Measurements from ENCODE around the gene RNF10. TPM values are rescaled to one million over a fixed set of nuclear protein-coding genes. Genes with fewer than 3 reads are reported as not detected.
"Not testable (repeated sequence)": the region's sequence is repeated elsewhere in the genome, so short reads cannot be mapped to it uniquely, and the experiment has no call there.

The RNF10 gene
- total RNA-seq: 100 to 1,000 TPM; 182 to 212 TPM

DNA sequence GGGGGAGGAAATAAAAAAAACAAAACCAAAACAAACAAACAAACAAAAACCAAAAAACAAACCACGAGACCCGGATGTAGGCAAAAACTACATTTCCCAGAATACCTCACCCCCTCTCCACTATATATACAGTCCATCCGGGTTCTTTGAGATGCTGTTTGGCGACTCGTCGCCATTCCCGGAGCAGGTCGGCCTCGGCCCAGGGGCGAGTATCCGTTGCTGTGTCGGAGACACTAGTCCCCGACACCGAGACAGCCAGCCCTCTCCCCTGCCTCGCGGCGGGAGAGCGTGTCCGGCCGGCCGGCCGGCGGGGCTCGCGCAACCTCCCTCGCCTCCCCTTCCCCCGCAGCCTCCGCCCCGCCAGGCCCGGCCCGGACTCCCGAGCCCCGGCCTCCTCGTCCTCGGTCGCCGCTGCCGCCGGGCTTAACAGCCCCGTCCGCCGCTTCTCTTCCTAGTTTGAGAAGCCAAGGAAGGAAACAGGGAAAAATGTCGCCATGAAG is at the start of gene RNF10:
Gene RNF10, plus strand, starts transcription at position 154 of the 500 bp plus-strand sequence. CDS start 456 bp downstream, outside the sequence.
- H3K9me3 Mint-ChIP-seq: no peaks in the 10 kb centered on the region
- H3K4me3 Mint-ChIP-seq: peak within 1 kb of the TSS; percentile 91
- peak; percentile 74 for ATAC-seq (replicated peaks)
- peak within 1 kb of the TSS; percentile 98 for H3K27ac Mint-ChIP-seq
- H3K36me3 Mint-ChIP-seq (ENCODE audit: low read depth): peaks cover 54% of the 10 kb centered on the region
- peaks cover 16% of the 10 kb centered on the region for H3K4me1 Mint-ChIP-seq
- no peaks in the 10 kb centered on the region for H3K27me3 Mint-ChIP-seq

DNA sequence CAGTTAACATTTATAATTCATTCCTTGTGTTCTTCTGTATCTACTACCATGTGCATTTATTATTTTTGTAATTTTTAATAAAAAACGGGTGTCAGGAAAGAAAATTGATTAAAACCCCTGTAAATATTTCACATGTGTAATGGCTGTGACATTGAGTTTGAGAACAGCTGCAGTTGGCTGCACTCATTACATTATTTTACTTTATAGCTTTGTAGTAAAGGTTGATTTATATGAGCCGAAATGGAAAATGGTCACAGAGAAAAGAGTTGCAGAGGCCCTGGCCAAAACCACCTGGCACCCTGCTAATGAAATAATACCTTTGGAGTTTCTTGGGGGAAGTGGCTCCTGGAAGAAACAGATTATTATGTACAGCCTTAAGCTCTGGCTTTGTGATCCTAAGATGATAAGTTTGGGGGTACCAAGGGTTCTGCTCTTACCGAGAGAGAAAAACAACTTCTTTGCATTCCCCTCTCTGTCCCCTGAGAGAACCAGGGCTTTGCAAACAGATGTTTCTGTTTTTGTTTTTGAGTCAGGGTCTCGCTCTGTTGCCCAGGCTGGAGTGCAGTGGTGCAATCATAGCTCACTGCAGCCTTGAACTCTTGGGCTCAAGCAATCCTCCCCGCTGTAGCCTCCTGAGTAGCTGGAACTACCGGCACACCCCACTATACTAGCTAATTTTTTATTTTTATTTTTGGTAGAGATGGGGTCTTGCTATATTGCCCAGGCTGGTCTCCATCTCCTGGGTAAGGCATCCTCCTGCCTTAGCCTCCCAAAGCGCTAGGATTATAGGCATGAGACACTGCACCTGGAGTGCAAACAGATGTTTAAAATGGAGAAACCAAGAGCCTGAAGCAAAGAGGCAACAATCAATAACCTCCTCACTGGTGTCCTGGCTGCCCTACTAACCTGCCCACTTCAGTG is 47.9 kb upstream of the RNF10 start:
- no peaks in the 10 kb centered on the region for H3K9me3 Mint-ChIP-seq
- H3K27me3 Mint-ChIP-seq: no peaks in the 10 kb centered on the region
- no peaks in the 10 kb centered on the region for H3K4me1 Mint-ChIP-seq
- no peaks in the 10 kb centered on the region for H3K36me3 Mint-ChIP-seq (ENCODE audit: low read depth)
- no peak overlapping the region for H3K27ac Mint-ChIP-seq
- no peak overlapping the region for H3K4me3 Mint-ChIP-seq
- ATAC-seq (replicated peaks): no peak

DNA sequence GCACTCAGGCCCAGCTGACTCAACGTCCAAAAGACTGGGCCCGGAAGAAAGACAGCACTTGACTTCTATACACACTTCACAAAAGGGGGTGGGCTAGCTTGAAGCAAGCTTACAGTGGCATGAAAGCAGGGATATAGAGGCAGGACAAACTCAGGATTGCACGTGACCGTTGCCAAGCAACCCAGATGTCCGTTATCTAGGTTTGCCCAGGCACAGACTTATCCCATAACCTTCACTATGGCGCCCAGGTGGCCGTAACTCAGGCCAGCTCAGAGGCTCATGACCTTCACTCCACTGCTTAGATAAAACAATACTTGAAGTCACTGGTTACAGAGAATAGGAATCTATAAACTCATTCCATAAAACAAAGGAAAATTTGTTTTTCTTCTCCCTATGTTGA is 46.6 kb upstream of the RNF10 start:
- not testable (repeated sequence) for H3K4me1 Mint-ChIP-seq, H3K4me3 Mint-ChIP-seq, H3K27ac Mint-ChIP-seq

DNA sequence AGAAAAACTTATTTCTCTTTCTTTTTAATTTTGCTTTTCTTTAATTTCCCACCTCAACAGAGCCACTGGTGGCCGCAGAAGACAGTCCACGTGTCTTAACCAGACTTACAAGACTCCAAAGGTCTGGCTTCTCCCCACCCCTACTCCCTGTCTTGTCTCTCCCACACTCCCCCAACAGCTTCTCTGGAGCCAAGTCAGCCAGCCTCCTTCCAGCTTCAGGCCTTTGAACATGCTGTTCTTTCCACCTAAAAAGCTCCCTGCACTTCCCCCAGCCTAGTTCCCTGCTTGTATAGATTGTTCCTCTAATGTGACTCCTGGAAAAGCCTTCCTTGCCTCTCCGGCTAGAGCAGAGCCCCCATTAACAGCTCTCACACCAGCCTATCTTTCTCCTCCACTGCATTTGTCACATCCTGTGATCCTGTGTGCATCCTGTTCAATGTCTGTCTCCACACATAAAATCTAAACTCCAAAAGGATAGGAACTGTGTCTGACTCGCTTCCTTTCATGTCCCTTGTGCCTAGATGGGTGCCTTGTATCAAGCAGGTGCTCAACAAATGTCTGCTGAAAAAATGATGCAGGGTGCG is 46.0 kb upstream of the RNF10 start:
- no peak for ATAC-seq (replicated peaks)
- no peaks in the 10 kb centered on the region for H3K27me3 Mint-ChIP-seq
- H3K4me3 Mint-ChIP-seq: no peak overlapping the region
- no peaks in the 10 kb centered on the region for H3K36me3 Mint-ChIP-seq (ENCODE audit: low read depth)
- H3K9me3 Mint-ChIP-seq: no peaks in the 10 kb centered on the region
- peak overlapping the region; percentile 11 for H3K27ac Mint-ChIP-seq
- H3K4me1 Mint-ChIP-seq: no peaks in the 10 kb centered on the region

More for the DNA sequence above, 46.6 kb upstream of the RNF10 start:
- ATAC-seq (replicated peaks); H3K27me3 Mint-ChIP-seq; H3K36me3 Mint-ChIP-seq (ENCODE audit: low read depth); H3K9me3 Mint-ChIP-seq: not testable (repeated sequence)

DNA sequence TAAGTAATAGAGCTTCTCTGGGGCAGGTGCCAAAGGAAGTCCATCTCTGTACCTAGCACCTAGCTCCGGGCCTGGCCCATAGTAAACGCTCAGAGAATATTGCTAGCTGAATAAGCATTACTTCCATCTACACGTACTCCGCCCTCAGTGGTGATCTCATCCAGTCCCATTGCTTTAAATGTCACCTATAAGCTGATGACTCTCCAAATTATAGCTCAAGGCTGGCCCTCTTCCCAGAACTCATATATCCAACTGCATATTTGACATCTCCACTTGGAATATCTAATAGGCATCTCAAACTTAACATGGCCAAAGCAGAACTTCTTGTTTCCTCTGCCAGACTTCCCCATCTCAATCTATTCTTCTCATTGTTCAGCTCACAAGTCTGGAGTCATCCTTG is 45.1 kb upstream of the RNF10 start:
- Mint-ChIP-seq H3K4me1 (no peaks in the 10 kb centered on the region), H3K36me3 (ENCODE audit: low read depth) (no peaks in the 10 kb centered on the region), H3K4me3 (no peak overlapping the region), H3K27me3 (no peaks in the 10 kb centered on the region), H3K9me3 (no peaks in the 10 kb centered on the region), H3K27ac (no peak overlapping the region)
- ATAC-seq (replicated peaks): no peak

DNA sequence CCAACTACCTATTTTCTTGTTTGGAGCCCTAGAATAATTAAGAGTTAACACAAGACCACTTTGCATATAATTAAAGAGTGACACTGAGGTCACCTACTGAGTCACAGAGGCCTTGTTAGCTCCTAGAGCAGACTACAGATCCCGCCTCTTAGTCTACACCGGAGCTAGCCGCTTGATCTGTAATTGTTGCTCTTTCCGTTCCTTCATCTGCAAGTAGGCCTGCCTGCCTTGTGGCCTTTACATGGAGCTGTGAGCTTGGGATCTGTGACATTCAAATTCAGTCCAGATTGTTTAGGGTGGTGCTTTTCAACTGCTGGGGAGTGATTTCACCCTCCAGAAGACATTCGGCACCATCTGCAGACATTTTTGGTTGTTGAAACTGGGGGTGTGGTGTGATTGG is 43.8 kb upstream of the RNF10 start:
- no peak overlapping the region for H3K27ac Mint-ChIP-seq
- no peak overlapping the region for H3K4me3 Mint-ChIP-seq
- H3K9me3 Mint-ChIP-seq: no peaks in the 10 kb centered on the region
- ATAC-seq (replicated peaks): no peak
- no peaks in the 10 kb centered on the region for H3K36me3 Mint-ChIP-seq (ENCODE audit: low read depth)
- peaks cover 6% of the 10 kb centered on the region for H3K4me1 Mint-ChIP-seq
- H3K27me3 Mint-ChIP-seq: no peaks in the 10 kb centered on the region

GRCh38 chr12:120490833-120491512 is 43.2 kb upstream of the RNF10 start:
- no peaks in the 10 kb centered on the region for H3K27me3 Mint-ChIP-seq
- no peaks in the 10 kb centered on the region for H3K36me3 Mint-ChIP-seq (ENCODE audit: low read depth)
- no peaks in the 10 kb centered on the region for H3K9me3 Mint-ChIP-seq
- H3K4me3 Mint-ChIP-seq: no peak overlapping the region
- no peak overlapping the region for H3K27ac Mint-ChIP-seq
- peaks cover 6% of the 10 kb centered on the region for H3K4me1 Mint-ChIP-seq
- no peak for ATAC-seq (replicated peaks)

GRCh38 chr12:120495186-120495730 is 38.9 kb upstream of the RNF10 start:
- H3K27me3 Mint-ChIP-seq: no peaks in the 10 kb centered on the region
- peaks cover 27% of the 10 kb centered on the region for H3K36me3 Mint-ChIP-seq (ENCODE audit: low read depth)
- H3K4me3 Mint-ChIP-seq: peak overlapping the region; percentile 86
- H3K4me1 Mint-ChIP-seq: peaks cover 18% of the 10 kb centered on the region
- peak overlapping the region; percentile 82 for H3K27ac Mint-ChIP-seq
- no peaks in the 10 kb centered on the region for H3K9me3 Mint-ChIP-seq
- ATAC-seq (replicated peaks): no peak

- H3K27me3 Mint-ChIP-seq: no peaks in the 10 kb centered on the region
- H3K4me1 Mint-ChIP-seq: peaks cover 23% of the 10 kb centered on the region
- peaks cover 33% of the 10 kb centered on the region for H3K36me3 Mint-ChIP-seq (ENCODE audit: low read depth)
- H3K27ac Mint-ChIP-seq: peak within 1 kb of the TSS; percentile 82
- H3K4me3 Mint-ChIP-seq: peak within 1 kb of the TSS; percentile 86
- H3K9me3 Mint-ChIP-seq: no peaks in the 10 kb centered on the region
- ATAC-seq (replicated peaks): peak; percentile 98
These were observed 38.3 kb upstream of the RNF10 start, which contains the start of gene DYNLL1 for GRCh38 chr12:120495731-120496412. Gene DYNLL1, plus strand, starts transcription at chr12:120496113. Its CDS starts 309 bp downstream, at chr12:120496422.

DNA sequence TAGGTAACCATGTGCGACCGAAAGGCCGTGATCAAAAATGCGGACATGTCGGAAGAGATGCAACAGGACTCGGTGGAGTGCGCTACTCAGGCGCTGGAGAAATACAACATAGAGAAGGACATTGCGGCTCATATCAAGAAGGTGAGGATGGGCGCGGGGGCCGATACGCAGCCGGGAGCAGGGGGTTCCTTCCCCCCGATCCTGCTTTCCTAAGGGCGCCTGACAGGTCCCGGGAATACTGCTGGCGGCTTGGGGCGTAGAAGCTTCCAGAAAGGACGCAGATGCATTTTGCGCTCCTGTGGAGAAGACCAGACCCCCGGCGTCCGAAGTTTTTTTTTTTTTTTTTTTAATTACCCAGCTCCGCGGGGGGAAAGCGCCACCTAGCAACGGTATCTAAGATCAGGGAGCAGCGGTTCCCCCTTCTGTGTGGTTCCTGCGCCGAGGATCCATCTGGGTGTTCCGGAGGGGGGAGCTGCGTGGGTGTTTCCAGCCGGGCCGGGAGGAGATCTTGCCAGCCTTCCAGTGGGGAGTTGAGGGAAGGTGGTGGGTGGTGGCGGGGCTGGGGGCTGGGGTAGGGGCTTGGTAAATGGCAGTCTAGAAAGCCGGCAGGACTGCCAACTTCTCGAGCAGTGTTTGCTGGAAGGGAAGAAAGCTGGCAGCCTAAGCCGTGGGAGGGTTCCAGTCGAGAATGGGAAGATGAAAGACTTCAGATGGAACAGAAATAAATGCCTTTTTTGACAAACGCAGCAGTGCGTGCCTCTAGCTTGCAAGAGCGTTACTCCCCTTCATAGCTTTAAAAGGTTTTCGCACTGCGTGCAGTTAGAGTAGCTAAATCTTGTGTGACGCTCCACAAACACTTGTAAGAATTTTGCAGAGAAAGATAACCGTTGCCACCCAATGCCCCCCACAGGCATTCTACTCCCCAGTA is 37.5 kb upstream of the RNF10 start:
- ATAC-seq (replicated peaks): peak; percentile 45
- Mint-ChIP-seq H3K4me1 (peaks cover 23% of the 10 kb centered on the region), H3K27me3 (no peaks in the 10 kb centered on the region), H3K27ac (peak overlapping the region; percentile 82), H3K9me3 (no peaks in the 10 kb centered on the region), H3K36me3 (ENCODE audit: low read depth) (peaks cover 33% of the 10 kb centered on the region), H3K4me3 (peak overlapping the region; percentile 86)

GRCh38 chr12:120497524-120498150 is 36.5 kb upstream of the RNF10 start:
- no peaks in the 10 kb centered on the region for H3K27me3 Mint-ChIP-seq
- peak overlapping the region; percentile 82 for H3K27ac Mint-ChIP-seq
- H3K4me3 Mint-ChIP-seq: peak overlapping the region; percentile 86
- ATAC-seq (replicated peaks): no peak
- H3K9me3 Mint-ChIP-seq: no peaks in the 10 kb centered on the region
- H3K4me1 Mint-ChIP-seq: peaks cover 23% of the 10 kb centered on the region
- H3K36me3 Mint-ChIP-seq (ENCODE audit: low read depth): peaks cover 36% of the 10 kb centered on the region

DNA sequence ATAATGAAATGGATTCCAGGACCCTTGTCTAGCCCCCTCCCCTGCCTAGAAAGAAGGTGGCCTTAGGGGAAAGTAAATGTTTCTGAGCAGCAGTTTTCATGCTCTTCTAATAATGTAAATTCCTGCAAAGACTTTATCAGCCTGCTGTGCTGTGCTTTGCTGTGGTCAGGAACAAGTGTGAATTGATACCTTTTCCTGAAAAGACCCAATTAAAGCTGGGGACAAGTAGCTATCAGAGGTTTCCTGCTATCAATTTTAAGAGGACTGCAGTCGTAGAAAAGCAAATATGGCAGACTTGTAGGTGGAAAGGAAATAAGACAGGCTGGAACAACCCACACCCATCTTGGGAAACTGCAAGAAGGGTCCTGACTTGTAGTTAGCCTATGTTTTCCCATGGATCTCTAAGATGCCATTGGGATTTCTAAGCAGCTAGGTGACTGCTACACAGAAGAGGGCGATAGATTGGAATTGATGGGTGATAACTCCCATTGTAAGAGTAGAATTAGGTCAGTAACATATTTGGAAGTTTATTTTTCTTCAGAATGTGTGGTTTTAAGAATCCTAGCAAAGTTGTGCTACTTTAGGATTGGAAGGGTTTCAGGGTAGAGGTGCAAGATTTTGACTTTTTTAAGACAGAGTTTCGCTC is 35.2 kb upstream of the RNF10 start:
- H3K4me3 Mint-ChIP-seq: no peak overlapping the region
- H3K27ac Mint-ChIP-seq: no peak overlapping the region
- no peaks in the 10 kb centered on the region for H3K27me3 Mint-ChIP-seq
- H3K4me1 Mint-ChIP-seq: peaks cover 23% of the 10 kb centered on the region
- no peaks in the 10 kb centered on the region for H3K9me3 Mint-ChIP-seq
- ATAC-seq (replicated peaks): no peak
- H3K36me3 Mint-ChIP-seq (ENCODE audit: low read depth): peaks cover 49% of the 10 kb centered on the region

Measured in activated T-helper 17 cell treated with anti-CD3 and anti-CD28 coated beads, Interleukin-2, amount 50 U/mL, for 72 hours (primary cell).